A673 (cell line): Measurements from ENCODE around the gene PXDN. TPM values are rescaled to one million over a fixed set of nuclear protein-coding genes. Genes with fewer than 3 reads are reported as not detected.

Experiments
- BruUV-seq: library from RNA; stranded (reverse); fragments of 400-500 nt; replicated peaks from 2 replicates; lab custom pipeline; 2021; lab: Mats Ljungman, UMichigan
- CTCF ChIA-PET: fragments of 300-600 bp; sonication (Branson Sonifier 250); formaldehyde crosslinking; loops from one replicate; lab custom pipeline; 2022; ENCODE audit warnings: antibody characterized with exemption; lab: Charles Lee
- POLR2A ChIA-PET: fragments of 300-600 bp; sonication (Branson Sonifier 250); formaldehyde crosslinking; loops from one replicate; lab custom pipeline; 2022; ENCODE audit warnings: antibody characterized with exemption; ENCODE audit not compliant: low non-redundant PET; lab: Charles Lee
- DNase-seq: peaks from one replicate; pipeline ENCODE4 v3.0.0-alpha.2; 2015; ENCODE audit warnings: low spot score
- H3K27ac ChIP-seq: fragments of 200-600 bp; sonication (generic); 2 replicates; pipeline ENCODE4 v1.5.1; 2016; ENCODE audit warnings: mixed run types, low read depth, mild to moderate bottlenecking, mixed read lengths, antibody characterized with exemption, low read length; ENCODE audit not compliant: poor library complexity, severe bottlenecking
- H3K27me3 ChIP-seq: fragments of 200-600 bp; sonication (generic); replicated peaks from 2 replicates; pipeline ENCODE4 v1.6.1; 2017; ENCODE audit warnings: mixed run types, low read depth, mild to moderate bottlenecking, mixed read lengths, antibody characterized with exemption, low read length; ENCODE audit not compliant: insufficient read depth, poor library complexity
- H3K36me3 ChIP-seq: fragments of 200-600 bp; sonication (generic); 2 replicates; pipeline ENCODE4 v1.6.1; 2016; ENCODE audit warnings: mixed run types, mild to moderate bottlenecking, mixed read lengths, antibody characterized with exemption, low read length; ENCODE audit not compliant: insufficient read depth, poor library complexity, severe bottlenecking
- H3K4me1 ChIP-seq: fragments of 200-600 bp; sonication (generic); 2 replicates; pipeline ENCODE4 v1.6.1; 2017; ENCODE audit warnings: mixed run types, mild to moderate bottlenecking, mixed read lengths, antibody characterized with exemption, low read length; ENCODE audit not compliant: insufficient read depth, poor library complexity, severe bottlenecking
- H3K4me3 ChIP-seq: fragments of 200-600 bp; sonication (generic); 2 replicates; pipeline ENCODE4 v1.5.1; 2016; ENCODE audit warnings: low read depth, mixed run types, mild to moderate bottlenecking, mixed read lengths, low read length; ENCODE audit not compliant: poor library complexity, severe bottlenecking
- H3K9me3 ChIP-seq: fragments of 200-600 bp; sonication (generic); 2 replicates; pipeline ENCODE4 v1.6.1; 2016; ENCODE audit warnings: mixed run types, low read depth, mild to moderate bottlenecking, mixed read lengths, antibody characterized with exemption, low read length; ENCODE audit not compliant: poor library complexity, severe bottlenecking
- EZH2 ChIP-seq: fragments of 200-600 bp; sonication (generic); IDR thresholded peaks from 2 replicates; pipeline ENCODE4 v1.6.1; 2017; ENCODE audit warnings: borderline replicate concordance, low read depth, mild to moderate bottlenecking, mixed read lengths, antibody characterized with exemption, low read length; ENCODE audit not compliant: poor library complexity, severe bottlenecking
- intact Hi-C: fragments of 100-400 bp; cut with micrococcal nuclease; formaldehyde crosslinking; loops from one replicate; pipeline ENCODE4 v1.10.0; 2022; ENCODE audit not compliant: unreplicated experiment
- total RNA-seq: library from RNA; stranded (reverse); gene quantifications from 2 replicates; pipeline ENCODE4 v1.2.3, GENCODE V29; 2021
- TF ChIP-seq, protein P1 (sequence below): fragments of 300-800, 200-600 bp; sonication (generic); conservative IDR thresholded peaks from 2 replicates; pipeline ENCODE4 v1.5.1; 2017; ENCODE audit warnings: low read depth, mild to moderate bottlenecking, antibody characterized with exemption, low read length, moderate library complexity, mixed read lengths

Gene PXDN
- total RNA-seq, 1 experiment from 2014 or later: 162 TPM

GRCh38 chr2:1754046-1754445, 9.7 kb upstream of the PXDN start:
- no peak for TF ChIP-seq EZH2
- TF ChIP-seq, protein P1, sequence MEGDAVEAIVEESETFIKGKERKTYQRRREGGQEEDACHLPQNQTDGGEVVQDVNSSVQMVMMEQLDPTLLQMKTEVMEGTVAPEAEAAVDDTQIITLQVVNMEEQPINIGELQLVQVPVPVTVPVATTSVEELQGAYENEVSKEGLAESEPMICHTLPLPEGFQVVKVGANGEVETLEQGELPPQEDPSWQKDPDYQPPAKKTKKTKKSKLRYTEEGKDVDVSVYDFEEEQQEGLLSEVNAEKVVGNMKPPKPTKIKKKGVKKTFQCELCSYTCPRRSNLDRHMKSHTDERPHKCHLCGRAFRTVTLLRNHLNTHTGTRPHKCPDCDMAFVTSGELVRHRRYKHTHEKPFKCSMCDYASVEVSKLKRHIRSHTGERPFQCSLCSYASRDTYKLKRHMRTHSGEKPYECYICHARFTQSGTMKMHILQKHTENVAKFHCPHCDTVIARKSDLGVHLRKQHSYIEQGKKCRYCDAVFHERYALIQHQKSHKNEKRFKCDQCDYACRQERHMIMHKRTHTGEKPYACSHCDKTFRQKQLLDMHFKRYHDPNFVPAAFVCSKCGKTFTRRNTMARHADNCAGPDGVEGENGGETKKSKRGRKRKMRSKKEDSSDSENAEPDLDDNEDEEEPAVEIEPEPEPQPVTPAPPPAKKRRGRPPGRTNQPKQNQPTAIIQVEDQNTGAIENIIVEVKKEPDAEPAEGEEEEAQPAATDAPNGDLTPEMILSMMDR: no peak
- Histone ChIP-seq H3K27ac (no peak overlapping the region), H3K4me3 (no peak overlapping the region), H3K27me3 (no peaks in the 10 kb centered on the region), H3K9me3 (peaks cover 12% of the 10 kb centered on the region), H3K36me3 (no peaks in the 10 kb centered on the region), H3K4me1 (no peaks in the 10 kb centered on the region)
- CTCF ChIA-PET: no interaction called here
- intact Hi-C loops: loop anchor here (5.0 kb wide), 1 partner anchor 58 kb away; no protein-coding TSS in a partner anchor
- POLR2A ChIA-PET: no interaction called here
- no peak for DNase-seq
- no TSS peak for BruUV-seq

DNA sequence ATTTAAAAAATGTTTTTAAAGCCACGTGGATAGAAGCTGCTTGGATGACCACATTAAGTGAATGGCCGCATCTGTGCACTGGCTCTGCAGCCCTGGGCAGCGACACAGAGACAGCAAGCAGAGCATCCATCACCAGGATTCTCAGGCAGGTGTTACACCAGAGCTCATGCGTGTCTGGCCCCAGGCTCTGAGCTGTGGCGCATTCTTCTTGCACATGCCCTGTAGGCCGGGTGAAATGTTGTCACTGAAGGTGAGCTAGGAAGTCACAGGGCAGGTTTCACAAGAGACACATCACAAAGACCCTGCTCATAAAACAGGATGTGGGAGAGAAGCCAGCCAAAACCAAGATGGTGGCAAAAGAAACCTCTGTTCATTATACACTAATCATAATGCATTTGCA, 8.4 kb upstream of the PXDN start:
- no TSS peak for BruUV-seq

DNA sequence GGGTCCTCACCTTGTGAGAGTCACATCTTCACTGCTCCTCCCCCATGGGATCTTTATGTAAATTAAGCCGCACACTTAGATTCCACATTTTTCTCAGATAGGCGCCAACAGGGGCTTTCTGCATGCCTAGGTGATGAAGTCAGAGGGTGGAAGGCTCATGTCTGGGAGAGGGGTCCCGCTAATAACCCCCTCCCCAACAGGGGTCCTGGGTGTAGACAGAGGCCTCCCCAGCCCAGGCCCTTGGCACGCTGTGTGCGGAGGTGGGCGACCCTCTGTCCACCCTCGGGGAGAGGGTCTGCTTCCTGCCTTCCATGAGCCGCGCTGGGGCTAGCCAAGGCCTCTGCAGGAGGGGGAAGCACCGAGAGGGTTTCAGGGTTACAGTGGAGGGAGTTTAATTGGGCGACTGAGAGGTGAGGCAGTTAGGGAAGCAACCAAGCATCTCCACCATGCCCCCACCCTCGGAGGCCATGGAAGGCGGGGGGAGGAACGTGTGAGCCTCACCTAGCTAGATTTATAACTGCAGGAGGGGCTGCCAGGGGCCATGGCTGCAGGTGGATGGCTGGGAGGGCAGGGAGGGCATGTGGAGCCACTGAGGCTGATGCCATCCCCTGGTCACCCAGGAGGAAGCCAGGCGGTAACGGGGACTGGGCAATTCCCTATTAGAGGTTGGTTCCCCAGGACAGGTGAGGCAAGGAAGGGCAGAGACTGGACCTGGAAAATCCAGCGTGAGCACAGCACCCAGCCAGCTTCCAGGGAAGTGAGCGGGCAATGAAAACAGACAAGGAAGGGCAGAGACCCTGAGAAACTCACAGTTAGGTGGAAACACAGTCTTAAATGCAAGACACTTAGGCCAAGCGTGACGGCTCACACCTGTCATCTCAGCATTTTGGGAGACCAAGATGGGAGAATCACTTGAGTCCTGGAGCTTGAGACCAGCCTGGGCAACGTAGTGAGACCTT, 7.7 kb upstream of the PXDN start:
- Histone ChIP-seq H3K9me3 (peaks cover 12% of the 10 kb centered on the region), H3K27ac (no peak overlapping the region), H3K4me3 (no peak overlapping the region), H3K27me3 (no peaks in the 10 kb centered on the region), H3K4me1 (no peaks in the 10 kb centered on the region), H3K36me3 (no peaks in the 10 kb centered on the region)
- intact Hi-C loops: loop anchor here (5.0 kb wide), 1 partner anchor 60 kb away; no protein-coding TSS in a partner anchor
- ChIA-PET CTCF (no interaction called here), POLR2A (interaction anchor here (0.8 kb wide), 1 partner anchor 38 kb away, joined by 4 read pairs; no protein-coding TSS in a partner anchor)
- no peak for DNase-seq
- no TSS peak for BruUV-seq
- TF ChIP-seq, protein P1: no peak
- TF ChIP-seq EZH2: no peak

More for the DNA sequence above, 8.4 kb upstream of the PXDN start:
- intact Hi-C loops: loop anchor here (5.0 kb wide), 1 partner anchor 60 kb away; no protein-coding TSS in a partner anchor
- CTCF ChIA-PET: no interaction called here
- Histone ChIP-seq H3K36me3 (no peaks in the 10 kb centered on the region), H3K27ac (no peak overlapping the region), H3K4me3 (no peak overlapping the region), H3K4me1 (no peaks in the 10 kb centered on the region), H3K9me3 (peaks cover 12% of the 10 kb centered on the region), H3K27me3 (no peaks in the 10 kb centered on the region)
- TF ChIP-seq EZH2: no peak
- TF ChIP-seq, protein P1: no peak
- no peak for DNase-seq
- POLR2A ChIA-PET: no interaction called here
